NT2/D1 (cell line): ENCODE data around the gene SMTNL2.

Source experiments
- DNase-seq: peaks from one replicate; pipeline ENCODE4 v3.0.0-alpha.2; 2011; ENCODE audit warnings: low read depth, low spot score
- H3K27me3 ChIP-seq: 2 replicates; pipeline ENCODE4 v1.6.0; 2011; ENCODE audit warnings: mild to moderate bottlenecking; ENCODE audit not compliant: insufficient read length, insufficient read depth
- H3K36me3 ChIP-seq: 2 replicates; pipeline ENCODE4 v1.6.1; 2011; ENCODE audit warnings: mild to moderate bottlenecking, low read length, mixed read lengths; ENCODE audit not compliant: insufficient read depth, insufficient read length
- H3K4me1 ChIP-seq: 2 replicates; pipeline ENCODE4 v1.5.1; 2011; ENCODE audit not compliant: insufficient read depth, insufficient read length
- H3K4me3 ChIP-seq: 2 replicates; pipeline ENCODE4 v1.5.1; 2011; ENCODE audit warnings: low read depth; ENCODE audit not compliant: insufficient read length
- H3K9ac ChIP-seq: 2 replicates; pipeline ENCODE4 v1.6.0; 2011; ENCODE audit warnings: low read depth; ENCODE audit not compliant: insufficient read length
- H3K9me3 ChIP-seq: 2 replicates; pipeline ENCODE4 v1.5.1; 2011; ENCODE audit warnings: mild to moderate bottlenecking, low read length; ENCODE audit not compliant: insufficient read depth
- SUZ12 ChIP-seq: IDR thresholded peaks from 2 replicates; pipeline ENCODE4 v1.6.1; 2011; ENCODE audit not compliant: insufficient read length, insufficient read depth; ENCODE audit errors: extremely low read depth
- YY1 ChIP-seq: IDR thresholded peaks from 2 replicates; pipeline ENCODE4 v1.6.1; 2011; ENCODE audit not compliant: insufficient read length, insufficient read depth
- ZNF274 ChIP-seq: IDR thresholded peaks from 2 replicates; pipeline ENCODE4 v1.6.1; 2011; ENCODE audit warnings: mild to moderate bottlenecking, low read depth, low read length

Gene SMTNL2

DNA sequence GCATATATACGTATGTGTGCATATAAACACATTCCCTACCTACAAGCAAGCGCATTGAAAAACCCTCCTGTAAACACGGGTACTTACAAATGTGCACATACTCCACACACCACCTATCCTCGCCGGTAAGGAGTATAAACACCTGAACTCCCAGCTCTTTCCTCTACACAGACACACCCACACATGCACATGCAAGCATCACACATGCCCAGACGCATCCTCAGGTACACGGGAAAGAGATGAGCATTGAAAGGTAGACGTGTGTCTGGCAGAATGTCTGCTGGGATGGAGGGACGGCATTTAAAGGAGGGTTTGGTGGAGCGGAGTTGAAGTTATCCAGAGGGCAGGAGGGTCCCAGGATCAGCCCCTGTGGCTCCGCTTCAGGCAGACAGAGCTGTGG lies 4.7 kb upstream of the SMTNL2 start:
- H3K27me3 ChIP-seq, result peaks cover 18% of the 10 kb centered on the region
- H3K4me3 ChIP-seq, result no peak overlapping the region
- peaks cover 39% of the 10 kb centered on the region for H3K4me1 ChIP-seq
- TF ChIP-seq ZNF274 (no peak), YY1 (no peak), SUZ12 (no peak)
- H3K9ac ChIP-seq, result no peak overlapping the region
- no peaks in the 10 kb centered on the region for H3K36me3 ChIP-seq
- no peaks in the 10 kb centered on the region for H3K9me3 ChIP-seq
- no peak for DNase-seq

DNA sequence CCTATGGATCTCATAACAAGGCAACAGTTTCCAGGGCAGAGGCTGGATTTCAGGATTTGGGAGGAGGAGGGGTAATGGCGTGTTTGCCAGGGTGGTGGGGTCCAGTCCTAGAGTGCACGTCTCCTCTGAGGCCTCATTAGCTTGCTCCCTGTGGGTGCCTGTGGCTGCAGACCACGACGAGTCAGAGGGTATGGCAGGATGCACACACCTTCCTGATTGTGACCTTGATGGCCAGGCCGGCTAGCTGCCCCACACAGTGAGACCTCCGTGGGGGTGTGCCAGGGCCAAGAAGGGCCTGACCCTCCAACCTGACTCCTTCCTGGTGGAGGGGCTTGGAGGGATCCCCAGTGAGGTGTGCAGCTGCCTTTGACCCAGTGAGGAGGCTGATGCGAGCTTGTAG lies 4.0 kb upstream of the SMTNL2 start:
- no peak for DNase-seq
- TF ChIP-seq SUZ12 (no peak), ZNF274 (no peak), YY1 (no peak)
- H3K27me3 ChIP-seq, result peaks cover 24% of the 10 kb centered on the region
- H3K9me3 ChIP-seq, result no peaks in the 10 kb centered on the region
- H3K4me1 ChIP-seq, result peaks cover 41% of the 10 kb centered on the region
- H3K36me3 ChIP-seq, result no peaks in the 10 kb centered on the region
- no peak overlapping the region for H3K9ac ChIP-seq
- no peak overlapping the region for H3K4me3 ChIP-seq

DNA sequence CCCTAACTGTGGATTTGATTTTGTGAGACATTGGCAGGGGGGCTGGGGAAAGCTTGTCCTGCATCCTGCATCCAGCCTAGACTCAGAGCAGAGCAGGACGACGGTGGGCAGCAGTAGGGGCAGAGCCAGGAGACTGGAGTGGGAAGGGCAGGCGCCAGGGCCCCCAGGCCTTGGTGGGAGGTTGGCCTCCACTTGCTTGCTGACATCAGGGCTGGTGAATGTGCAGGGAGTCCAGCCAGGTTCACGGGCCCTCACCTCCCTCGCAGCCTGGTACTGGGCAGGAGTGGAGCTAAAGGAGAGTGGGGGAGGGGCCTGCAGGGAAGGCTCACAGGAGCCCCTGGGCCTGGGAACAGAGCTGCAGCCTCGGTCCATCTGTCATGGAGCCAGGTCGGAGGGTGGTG lies 2.2 kb upstream of the SMTNL2 start:
- no peak overlapping the region for H3K9ac ChIP-seq
- peaks cover 32% of the 10 kb centered on the region for H3K4me1 ChIP-seq
- no peak overlapping the region for H3K4me3 ChIP-seq
- TF ChIP-seq YY1 (no peak), SUZ12 (no peak), ZNF274 (no peak)
- peaks cover 36% of the 10 kb centered on the region for H3K27me3 ChIP-seq
- no peak for DNase-seq
- H3K36me3 ChIP-seq, result no peaks in the 10 kb centered on the region
- H3K9me3 ChIP-seq, result no peaks in the 10 kb centered on the region

DNA sequence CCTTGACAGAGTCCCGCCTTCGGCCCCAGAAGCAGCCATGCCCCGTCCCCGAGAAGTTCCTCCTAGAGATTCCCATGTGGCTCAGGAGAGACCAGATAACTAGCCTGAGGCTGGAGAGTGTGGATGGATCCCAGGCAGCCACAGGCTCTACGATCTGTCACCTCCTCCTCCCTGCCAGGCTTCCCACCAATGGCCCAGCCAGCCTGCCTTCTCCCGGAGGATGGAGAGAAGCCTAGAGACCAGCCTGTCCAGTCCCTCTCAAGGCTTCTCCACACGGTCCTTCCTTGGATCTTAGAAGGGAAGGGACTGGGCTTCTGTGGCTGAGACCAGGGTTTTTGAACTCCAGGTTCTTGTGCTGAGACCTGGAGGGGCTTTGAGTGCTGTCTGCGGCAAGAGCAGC lies 1.6 kb upstream of the SMTNL2 start:
- TF ChIP-seq ZNF274, result no peak
- no peak for TF ChIP-seq SUZ12
- TF ChIP-seq YY1, result no peak
- Histone ChIP-seq H3K9me3 (no peaks in the 10 kb centered on the region), H3K4me3 (no peak overlapping the region), H3K36me3 (no peaks in the 10 kb centered on the region), H3K9ac (no peak overlapping the region), H3K4me1 (peaks cover 27% of the 10 kb centered on the region), H3K27me3 (peaks cover 36% of the 10 kb centered on the region)
- no peak for DNase-seq

DNA sequence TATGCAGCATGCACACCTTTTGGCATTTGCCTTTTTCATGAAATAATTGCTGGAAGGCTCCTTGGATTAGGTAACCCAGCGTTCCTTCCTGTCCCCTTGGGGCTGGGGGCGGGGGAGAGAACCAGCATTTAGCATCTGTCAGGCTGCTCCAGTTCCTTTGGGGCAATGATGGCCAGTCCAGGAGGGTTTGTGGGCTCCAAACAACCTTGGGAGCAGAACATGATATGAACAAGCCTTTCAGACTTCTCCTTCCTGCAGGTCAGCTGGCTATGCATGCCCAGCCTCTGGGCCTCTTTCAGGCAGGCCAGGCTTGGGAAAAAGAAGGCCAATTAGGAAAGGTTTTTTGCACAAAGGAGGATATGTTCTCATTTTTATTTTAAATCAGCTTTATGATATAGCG lies 1.1 kb upstream of the SMTNL2 start:
- DNase-seq, result no peak
- no peaks in the 10 kb centered on the region for H3K36me3 ChIP-seq
- H3K4me3 ChIP-seq, result no peak overlapping the region
- H3K27me3 ChIP-seq, result peaks cover 36% of the 10 kb centered on the region
- no peak overlapping the region for H3K9ac ChIP-seq
- H3K4me1 ChIP-seq, result peaks cover 27% of the 10 kb centered on the region
- TF ChIP-seq YY1 (no peak), SUZ12 (no peak), ZNF274 (no peak)
- H3K9me3 ChIP-seq, result no peaks in the 10 kb centered on the region

DNA sequence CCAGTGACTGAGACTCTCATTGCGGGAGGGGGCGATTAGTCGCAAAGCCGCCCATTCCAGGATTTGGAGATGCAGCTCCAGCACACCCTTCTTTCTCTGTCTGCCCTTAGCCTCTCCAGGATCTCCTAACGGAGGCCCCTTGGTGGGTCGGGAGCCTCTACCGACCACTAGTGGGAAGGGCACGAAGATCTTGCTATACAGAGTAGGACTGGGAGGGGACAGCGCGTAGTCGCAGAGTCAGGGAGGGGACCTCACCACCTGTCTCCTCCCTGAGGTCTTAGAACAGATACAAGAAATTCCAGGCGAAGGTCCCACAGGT lies 588 bp upstream of the SMTNL2 start:
- no peak for DNase-seq
- Histone ChIP-seq H3K4me3 (peak overlapping the region; percentile 36), H3K36me3 (no peaks in the 10 kb centered on the region), H3K9ac (peak overlapping the region; percentile 23), H3K27me3 (peaks cover 36% of the 10 kb centered on the region), H3K9me3 (no peaks in the 10 kb centered on the region), H3K4me1 (peaks cover 30% of the 10 kb centered on the region)
- no peak for TF ChIP-seq SUZ12
- TF ChIP-seq ZNF274, result no peak
- no peak for TF ChIP-seq YY1

DNA sequence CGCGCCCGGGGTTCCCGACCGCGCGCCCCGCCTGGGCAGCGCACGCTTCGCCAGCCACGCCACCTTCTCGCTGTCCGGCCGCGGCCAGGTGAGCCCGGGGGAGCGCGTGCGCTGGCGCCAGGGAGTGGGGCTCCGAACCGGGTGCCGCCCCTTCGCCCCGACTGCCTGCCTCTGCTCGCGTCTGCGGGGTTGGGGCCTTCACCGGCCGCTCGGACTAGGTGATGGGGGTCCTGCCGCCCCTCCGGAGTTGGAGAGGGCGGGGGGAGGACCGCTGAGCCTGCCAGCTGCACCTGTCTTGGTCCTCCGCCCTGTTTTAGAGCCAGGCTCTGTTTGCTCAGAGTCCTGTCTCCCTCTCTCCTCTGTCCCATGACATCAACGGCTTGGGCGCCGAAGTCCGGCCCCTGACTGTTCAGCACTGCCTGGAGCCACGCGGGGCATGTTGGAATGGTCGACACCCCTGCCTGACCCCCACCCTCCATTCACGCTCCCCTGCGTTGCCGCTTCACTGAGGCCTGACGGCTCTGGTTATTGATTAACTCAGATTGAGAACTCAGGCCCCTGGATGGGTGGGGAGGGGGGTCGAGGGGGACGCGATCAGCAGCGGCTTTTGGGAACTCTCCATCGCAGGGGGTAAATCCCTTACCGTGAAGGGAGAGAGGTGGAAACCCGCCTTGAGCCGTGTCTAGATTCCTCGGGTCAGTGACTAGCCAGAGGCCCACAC lies 748 bp downstream of the SMTNL2 start:
- TF ChIP-seq ZNF274 (no peak), YY1 (no peak), SUZ12 (no peak)
- no peaks in the 10 kb centered on the region for H3K9me3 ChIP-seq
- H3K4me3 ChIP-seq, result peak overlapping the region; percentile 36
- peaks cover 36% of the 10 kb centered on the region for H3K27me3 ChIP-seq
- no peak for DNase-seq
- H3K9ac ChIP-seq, result peak overlapping the region; percentile 64
- no peaks in the 10 kb centered on the region for H3K36me3 ChIP-seq
- H3K4me1 ChIP-seq, result peaks cover 29% of the 10 kb centered on the region

DNA sequence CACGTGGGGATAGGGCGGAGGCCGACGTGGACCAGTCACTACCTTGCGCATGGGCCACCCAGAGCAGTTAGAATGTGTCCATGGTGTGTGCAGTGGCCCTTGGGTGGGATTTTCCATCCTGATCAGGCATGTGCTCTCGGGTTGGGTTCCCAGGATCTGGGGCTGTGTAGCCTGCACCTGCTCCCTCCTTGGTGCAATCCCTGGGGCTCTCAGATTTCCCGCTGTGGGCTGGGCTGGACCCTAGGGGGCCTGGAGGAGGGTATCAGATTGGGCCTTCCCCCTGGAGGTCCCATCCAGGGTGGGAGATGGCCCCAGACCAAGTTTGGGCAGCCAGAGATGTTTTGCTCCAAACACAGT lies 1.3 kb downstream of the SMTNL2 start:
- Histone ChIP-seq H3K27me3 (peaks cover 36% of the 10 kb centered on the region), H3K4me3 (no peak overlapping the region), H3K9ac (no peak overlapping the region), H3K4me1 (peaks cover 27% of the 10 kb centered on the region), H3K9me3 (no peaks in the 10 kb centered on the region), H3K36me3 (no peaks in the 10 kb centered on the region)
- TF ChIP-seq SUZ12 (no peak), YY1 (no peak), ZNF274 (no peak)
- no peak for DNase-seq
